Aorta (tissue), 5 donors: ENCODE data around the gene PARD3. TPM values are rescaled to one million over a fixed set of nuclear protein-coding genes. Genes with fewer than 3 reads are reported as not detected.
"Not testable (repeated sequence)": the region's sequence is repeated elsewhere in the genome, so short reads cannot be mapped to it uniquely, and the experiment has no call there.

Source experiments
- ATAC-seq: fragments of 200-7000 bp; cut with Tn5 transposase; one replicate; pipeline ENCODE4 v1.9.1; 2022; ENCODE audit warnings: moderate library complexity; ENCODE audit not compliant: low FRiP score
- DNase-seq, 2 donors: peaks; one replicate each; pipeline ENCODE4 v3.0.0-alpha.2; 2020
- H3K27ac ChIP-seq, 2 donors: one replicate each; pipeline ENCODE4 v1.5.1; 2013; ENCODE audit warnings: low read length in 2 of 2, mild to moderate bottlenecking in 2 of 2, moderate library complexity in 2 of 2, control low read depth in 1 of 2, inconsistent platforms in 1 of 2, low read depth in 1 of 2
- H3K27me3 ChIP-seq, 2 donors: one replicate each; pipeline ENCODE4 v1.6.1; 2013; ENCODE audit warnings: control low read depth in 1 of 2, low read length in 1 of 2, mild to moderate bottlenecking in 1 of 2, moderate library complexity in 1 of 2; ENCODE audit not compliant: insufficient read depth in 2 of 2, control insufficient read depth in 1 of 2
- H3K36me3 ChIP-seq, 2 donors: one replicate each; pipeline ENCODE4 v1.6.1; 2013; ENCODE audit warnings: control low read depth in 1 of 2, low read length in 1 of 2, mild to moderate bottlenecking in 1 of 2; ENCODE audit not compliant: insufficient read depth in 2 of 2, control insufficient read depth in 1 of 2
- H3K4me1 ChIP-seq, 2 donors: one replicate each; pipeline ENCODE4 v1.6.1; 2013; ENCODE audit warnings: low read length in 2 of 2, control low read depth in 1 of 2, mild to moderate bottlenecking in 1 of 2, moderate library complexity in 1 of 2; ENCODE audit not compliant: insufficient read depth in 2 of 2, control insufficient read depth in 1 of 2
- H3K4me3 ChIP-seq, 2 donors: one replicate each; pipeline ENCODE4 v1.5.1; 2013; ENCODE audit warnings: low read length in 2 of 2, control low read depth in 1 of 2, mild to moderate bottlenecking in 1 of 2
- H3K9me3 ChIP-seq: one replicate; pipeline ENCODE4 v1.6.1; 2013; ENCODE audit warnings: mild to moderate bottlenecking, low read length; ENCODE audit not compliant: control insufficient read depth
- WGBS, 2 donors: extraction: QIAGEN DNeasy Blood & Tissue Kit; methylation state at CpG; one replicate each; pipeline ENCODE4 v1.1.7; 2013; 5-methylcytosine and 5-hydroxymethylcytosine counted together
- intact Hi-C, 2 donors: fragments of 100-400 bp; cut with DNase I; formaldehyde crosslinking; loops; one replicate each; pipeline versions ENCODE4 v1.14.2 to v1.15.0; 2022
- polyA plus RNA-seq, 2 donors: library from polyadenylated mRNA; stranded (reverse); fragments of 200-250 nt; gene quantifications; one replicate each; pipeline ENCODE4 v1.2.3, GENCODE V29; 2013
- total RNA-seq, 2 donors: library from RNA; stranded (reverse); fragmentation: NEBNext Ultra II Directional; extraction: Animal tissue kit (Norgen Biotek cat#: 25700); gene quantifications; one replicate each; pipeline ENCODE4 v1.2.1, GENCODE V29; 2021
- donor health status: healthy with polysubstance abuse.
- donor health status: Bipolar disorder and iron deficiency.
- donor health status: DM: no; HTN: no; CAD: no.
- donor health status: DM: no; HTN: no; CAD: no.
- donor health status: DM: yes; HTN: yes; CAD: no.

PARD3 gene
- total and polyA plus RNA-seq, 4 donors, result 6.4 to 33.0 (median 28.7) TPM

DNA sequence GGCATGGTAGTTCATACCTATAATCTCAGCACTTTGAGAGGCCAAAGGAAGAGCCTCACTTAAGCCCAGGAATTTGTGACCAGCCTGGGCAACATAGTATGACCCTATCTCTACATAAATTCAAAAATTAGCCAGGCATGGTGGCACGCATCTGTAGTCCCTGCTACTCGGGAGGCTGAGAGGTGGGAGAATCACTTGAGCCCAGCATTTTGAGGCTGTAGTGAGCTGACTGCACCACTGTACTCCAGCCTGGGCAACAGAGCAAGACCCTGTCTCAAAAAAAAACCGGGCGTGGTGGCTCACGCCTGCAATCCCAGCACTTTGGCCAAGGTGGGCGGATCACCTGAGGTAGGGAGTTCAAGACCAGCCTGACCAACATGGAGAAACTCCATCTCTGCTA lies 19.8 kb downstream of the PARD3 start:
- WGBS, 2 donors, result 97 to 99% methylated on average over 6 of the region's 6 CpGs
- intact Hi-C loops, result no loop called here
- Histone ChIP-seq H3K27ac (no peak overlapping the region), H3K36me3 (no peaks in the 10 kb centered on the region), H3K4me3 (no peak overlapping the region), H3K9me3 (no peaks in the 10 kb centered on the region), H3K27me3 (no peaks in the 10 kb centered on the region), H3K4me1 (no peaks in the 10 kb centered on the region)
- ATAC-seq (no peak), DNase-seq (no peak)

DNA sequence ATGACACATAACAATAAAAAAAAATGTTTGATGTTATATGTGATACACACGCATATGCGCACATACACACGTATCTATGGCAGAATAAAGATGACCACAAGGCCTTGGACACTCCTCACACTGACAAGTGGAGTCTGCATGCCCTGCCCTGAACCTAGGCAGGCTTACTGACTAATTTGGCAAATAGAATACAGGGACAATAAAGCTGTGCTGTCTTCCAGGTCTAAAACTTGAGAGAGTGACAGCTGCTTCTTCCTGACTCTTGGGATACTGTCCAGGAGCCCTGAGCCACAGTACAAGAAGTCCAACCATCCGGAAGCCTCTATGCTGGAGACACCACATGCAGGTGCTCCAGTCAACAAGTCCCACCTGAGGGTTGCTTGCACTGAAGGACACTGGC lies 20.3 kb downstream of the PARD3 start:
- ATAC-seq (no peak), DNase-seq (no peak)
- H3K36me3 ChIP-seq, result no peaks in the 10 kb centered on the region
- no peak overlapping the region for H3K4me3 ChIP-seq
- H3K4me1 ChIP-seq, result no peaks in the 10 kb centered on the region
- H3K27ac ChIP-seq, result no peak overlapping the region
- intact Hi-C loops, result no loop called here
- no peaks in the 10 kb centered on the region for H3K9me3 ChIP-seq
- WGBS, 2 donors, result 96 to 99% methylated on average over 4 of the region's 4 CpGs
- no peaks in the 10 kb centered on the region for H3K27me3 ChIP-seq

DNA sequence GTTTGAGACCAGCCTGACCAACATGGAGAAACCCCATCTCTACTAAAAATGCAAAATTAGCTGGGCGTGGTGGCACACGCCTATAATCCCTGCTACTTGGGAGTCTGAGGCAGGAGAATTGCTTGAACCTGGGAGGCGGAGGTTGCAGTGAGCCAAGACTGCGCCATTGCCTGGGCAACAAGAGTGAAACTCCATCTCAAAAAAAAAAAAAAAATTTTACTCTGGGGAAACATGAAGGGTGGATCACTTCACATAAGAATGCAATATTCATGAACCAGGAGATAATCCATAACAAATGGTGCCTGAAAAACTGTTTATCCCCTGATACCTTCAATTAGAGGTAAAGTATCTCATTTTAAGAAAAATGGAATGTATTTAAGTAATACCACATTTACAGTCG lies 21.5 kb downstream of the PARD3 start:
- intact Hi-C loops, H3K4me3 ChIP-seq, DNase-seq, H3K27me3 ChIP-seq, ATAC-seq, H3K27ac ChIP-seq, H3K9me3 ChIP-seq, H3K4me1 ChIP-seq, H3K36me3 ChIP-seq: not testable (repeated sequence)
- WGBS, 2 donors, result 95 to 96% methylated on average over 5 of the region's 5 CpGs

DNA sequence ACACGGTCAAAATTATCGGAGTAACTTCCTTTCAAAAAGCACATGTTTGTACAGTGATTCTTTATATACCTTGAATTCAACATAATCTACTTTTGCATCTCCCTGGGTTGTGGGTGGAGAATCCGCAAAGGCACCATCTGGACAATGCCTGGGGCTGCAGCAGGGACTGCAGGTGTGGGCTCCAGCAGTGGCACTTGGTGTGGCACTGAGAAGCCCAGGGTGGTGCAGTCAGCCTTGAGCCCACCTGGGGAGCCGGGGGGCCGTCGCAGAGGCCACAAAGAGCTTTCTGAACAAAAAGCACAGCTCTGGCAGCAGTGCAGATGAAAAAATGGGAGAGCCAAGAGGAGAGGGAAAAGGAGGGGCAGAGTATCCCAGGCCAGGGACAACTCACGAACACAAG lies 22.2 kb downstream of the PARD3 start:
- no peaks in the 10 kb centered on the region for H3K27me3 ChIP-seq
- H3K27ac ChIP-seq, result no peak overlapping the region
- 54 to 71% methylated on average over 7 of the region's 7 CpGs for WGBS, 2 donors
- no peak for ATAC-seq
- no peak overlapping the region for H3K4me3 ChIP-seq
- no peak for DNase-seq
- no peaks in the 10 kb centered on the region for H3K36me3 ChIP-seq
- no peaks in the 10 kb centered on the region for H3K9me3 ChIP-seq
- intact Hi-C loops, result no loop called here
- no peaks in the 10 kb centered on the region for H3K4me1 ChIP-seq

DNA sequence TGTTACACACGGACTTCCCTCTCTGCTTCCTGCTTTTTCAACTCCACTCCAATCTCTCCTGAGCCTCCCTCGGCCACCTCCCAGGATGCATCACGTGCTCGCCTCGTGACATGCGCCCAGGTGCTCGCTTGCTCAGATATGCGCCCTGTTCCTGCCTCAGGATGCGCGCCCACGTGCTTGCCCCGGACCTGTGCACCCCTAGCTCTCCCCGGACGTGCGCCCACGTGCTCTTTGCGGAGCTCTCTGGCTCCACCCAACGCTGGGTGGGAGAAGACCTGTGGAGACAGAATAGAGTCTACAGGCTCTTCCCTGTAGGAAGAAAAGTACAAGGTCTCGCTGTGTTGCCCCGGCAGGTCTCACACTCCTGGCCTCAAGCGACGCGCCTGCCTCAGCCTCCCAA lies 23.1 kb downstream of the PARD3 start:
- H3K9me3 ChIP-seq, result no peaks in the 10 kb centered on the region
- H3K4me3 ChIP-seq, result no peak overlapping the region
- H3K27ac ChIP-seq, result no peak overlapping the region
- no peak for ATAC-seq
- intact Hi-C loops, result no loop called here
- WGBS, 2 donors, result 89 to 94% methylated on average over 23 of the region's 23 CpGs
- H3K27me3 ChIP-seq, result no peaks in the 10 kb centered on the region
- DNase-seq, result no peak
- no peaks in the 10 kb centered on the region for H3K4me1 ChIP-seq
- no peaks in the 10 kb centered on the region for H3K36me3 ChIP-seq

DNA sequence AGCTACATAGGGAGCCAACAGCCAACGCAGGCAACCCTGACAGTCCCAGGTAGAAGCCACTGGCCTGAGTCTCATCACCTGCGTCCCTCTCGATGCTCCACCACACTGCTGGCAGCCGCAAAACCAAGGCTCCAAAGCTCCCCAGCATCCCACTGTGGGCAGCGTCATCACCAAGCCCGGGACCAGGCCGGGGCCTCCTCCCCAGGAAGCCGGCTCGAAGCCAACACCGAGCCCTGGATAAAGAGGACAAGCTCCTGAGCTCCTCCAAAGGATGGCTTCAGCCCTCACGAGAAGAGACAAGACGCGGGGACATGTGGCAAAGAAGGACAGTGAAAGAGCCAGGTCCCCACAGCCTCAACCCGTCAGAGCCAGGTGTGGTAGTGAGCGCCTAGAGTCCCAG lies 23.9 kb downstream of the PARD3 start:
- Histone ChIP-seq H3K27me3 (no peaks in the 10 kb centered on the region), H3K4me1 (no peaks in the 10 kb centered on the region), H3K27ac (no peak overlapping the region), H3K9me3 (no peaks in the 10 kb centered on the region), H3K36me3 (no peaks in the 10 kb centered on the region), H3K4me3 (no peak overlapping the region)
- 93 to 95% methylated on average over 15 of the region's 15 CpGs for WGBS, 2 donors
- intact Hi-C loops, result no loop called here
- ATAC-seq, result peak; percentile 24
- no peak for DNase-seq

DNA sequence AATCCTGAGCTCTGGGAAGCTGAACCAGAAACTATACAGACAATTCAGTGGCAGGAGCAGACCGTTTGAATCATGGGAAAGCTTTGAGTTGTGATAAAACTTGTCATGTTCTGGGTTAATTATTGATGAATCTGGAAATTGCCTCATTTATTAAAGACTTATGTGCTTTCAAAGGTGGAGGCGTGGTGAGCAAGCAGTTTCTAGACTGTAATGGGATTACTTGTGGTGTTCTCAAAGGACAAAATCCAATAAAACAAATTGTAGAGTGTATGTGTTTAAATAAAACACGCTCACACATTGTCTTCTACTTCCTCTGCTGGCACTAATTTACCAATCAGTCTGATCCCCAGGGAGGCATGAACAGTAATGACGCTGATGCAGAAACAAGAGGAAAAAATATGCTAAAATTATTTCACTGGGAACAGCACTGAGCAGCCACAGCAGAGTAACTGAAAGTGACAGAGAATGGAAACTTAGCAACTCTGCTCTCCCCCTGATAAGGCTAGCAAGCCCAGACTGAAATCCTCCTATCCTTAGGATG lies 25.1 kb downstream of the PARD3 start:
- H3K4me1 ChIP-seq, result peaks cover 0 to 3% of the 10 kb centered on the region in 2 donors
- WGBS, 2 donors, result 32 to 33% methylated on average over 4 of the region's 4 CpGs
- no peaks in the 10 kb centered on the region for H3K36me3 ChIP-seq
- intact Hi-C loops, result no loop called here
- no peak overlapping the region for H3K27ac ChIP-seq
- DNase-seq (no peak), ATAC-seq (peak; percentile 60)
- H3K9me3 ChIP-seq, result no peaks in the 10 kb centered on the region
- H3K27me3 ChIP-seq, result no peaks in the 10 kb centered on the region
- no peak overlapping the region for H3K4me3 ChIP-seq

DNA sequence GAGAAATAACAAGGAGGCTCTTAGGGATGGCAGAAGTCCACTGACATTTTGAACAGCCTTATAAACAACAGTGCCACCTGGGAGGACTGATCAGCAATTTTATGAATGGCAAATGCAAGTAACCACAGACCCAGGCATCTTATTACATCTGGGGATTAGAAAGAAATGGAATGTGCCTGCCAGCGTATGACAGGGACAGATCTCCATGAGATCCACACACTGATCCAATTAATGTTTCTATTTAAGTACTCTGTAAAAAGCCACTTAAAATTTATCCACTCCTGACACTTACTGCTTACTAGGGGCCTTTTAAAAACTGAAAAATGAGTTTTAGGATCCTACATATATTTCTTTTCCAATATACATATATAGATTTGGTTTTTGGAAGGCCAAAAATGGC lies 28.6 kb downstream of the PARD3 start:
- Histone ChIP-seq H3K9me3 (no peaks in the 10 kb centered on the region), H3K27ac (no peak overlapping the region), H3K27me3 (no peaks in the 10 kb centered on the region), H3K4me1 (peaks cover 0 to 3% of the 10 kb centered on the region in 2 donors), H3K36me3 (no peaks in the 10 kb centered on the region), H3K4me3 (no peak overlapping the region)
- WGBS, 2 donors, result 86 to 94% methylated on average over 1 of the region's 1 CpG
- intact Hi-C loops, result no loop called here
- ATAC-seq (no peak), DNase-seq (no peak)

DNA sequence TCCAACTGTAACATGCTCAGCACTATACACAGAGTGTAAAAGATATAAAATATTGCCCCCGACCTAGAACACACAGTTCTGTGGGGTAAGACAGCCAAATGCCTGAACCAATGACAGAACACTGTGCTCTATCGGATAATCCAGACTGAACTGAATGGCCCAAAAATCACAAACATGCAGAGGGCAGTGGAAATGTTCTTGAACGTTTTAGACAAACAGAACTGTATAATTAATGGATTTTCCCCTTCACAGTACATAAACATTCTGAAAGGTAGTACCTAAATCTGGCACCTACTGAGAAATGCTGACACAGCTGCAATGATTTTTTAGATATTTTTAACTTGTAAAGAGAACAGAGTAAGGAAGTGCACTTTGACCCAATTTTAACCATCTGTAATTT lies 33.4 kb downstream of the PARD3 start:
- 4 to 6% methylated on average over 3 of the region's 3 CpGs for WGBS, 2 donors

More for the DNA sequence above, 33.4 kb downstream of the PARD3 start:
- no peaks in the 10 kb centered on the region for H3K27me3 ChIP-seq
- DNase-seq (no peak), ATAC-seq (no peak)
- H3K9me3 ChIP-seq, result no peaks in the 10 kb centered on the region
- no peak overlapping the region for H3K4me3 ChIP-seq
- H3K4me1 ChIP-seq, result peaks cover 2 to 3% of the 10 kb centered on the region in 2 donors
- H3K36me3 ChIP-seq, result no peaks in the 10 kb centered on the region
- H3K27ac ChIP-seq, result no peak overlapping the region
- intact Hi-C loops, result no loop called here
